ENCODE results near the gene PDPN.

PDPN gene

DNA sequence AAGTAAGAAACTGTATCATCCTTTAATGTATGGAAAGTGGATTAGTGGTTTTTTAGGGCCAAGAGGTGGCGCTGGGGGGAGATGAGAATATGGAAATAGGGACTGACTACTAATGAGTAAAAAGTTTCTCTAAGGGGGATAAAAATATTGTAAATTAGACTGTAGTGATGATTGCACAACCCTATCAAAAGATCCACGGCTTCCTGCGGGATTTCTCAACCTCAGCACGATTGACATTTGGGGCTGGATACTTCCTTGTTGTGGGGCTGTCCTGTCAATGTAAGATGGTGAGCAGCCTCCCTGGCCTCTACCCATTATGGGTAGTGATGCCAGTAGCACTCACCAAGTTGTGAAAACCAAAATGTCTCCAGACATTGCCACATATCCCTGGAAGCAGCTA lies 80.3 kb downstream of the PDPN start:
- no peak overlapping the region for H3K9ac ChIP-seq
- no peak overlapping the region for H3K4me3 ChIP-seq
- TF ChIP-seq Cebpa-rat (IDR thresholded peaks at IDR 0.05) = no peak
- no peaks in the 10 kb centered on the region for H3K36me3 ChIP-seq
- H3K27me3 ChIP-seq = no peaks in the 10 kb centered on the region
- H3K4me1 ChIP-seq = peaks cover 53% of the 10 kb centered on the region
- no peaks in the 10 kb centered on the region for H4K20me1 ChIP-seq
- H3K27ac ChIP-seq = no peak overlapping the region
- H3K4me2 ChIP-seq = peak overlapping the region; percentile 44
- peaks cover 17% of the 10 kb centered on the region for H3K9me3 ChIP-seq

DNA sequence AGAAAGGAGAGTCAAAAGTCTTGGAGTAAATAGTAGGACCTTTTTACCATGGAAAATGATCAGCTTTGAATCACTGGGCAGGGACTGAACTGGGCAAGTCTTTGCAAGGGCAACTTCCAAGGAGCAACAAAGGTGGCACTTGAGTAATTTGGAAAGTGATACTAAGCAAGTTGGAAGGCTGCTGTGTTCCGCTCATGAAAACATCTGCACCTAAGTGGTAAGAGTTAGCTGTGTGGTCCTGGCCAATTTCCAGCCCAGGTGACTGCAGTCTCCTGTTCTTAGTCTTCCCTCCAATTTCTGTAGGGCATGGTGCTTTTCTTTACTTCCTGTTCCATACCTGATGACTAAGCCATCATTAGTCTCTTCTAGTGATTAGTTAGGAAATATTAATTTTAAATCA lies 80.8 kb downstream of the PDPN start:
- no peaks in the 10 kb centered on the region for H3K27me3 ChIP-seq
- H3K9ac ChIP-seq = no peak overlapping the region
- peaks cover 13% of the 10 kb centered on the region for H3K9me3 ChIP-seq
- TF ChIP-seq Cebpa-rat (IDR thresholded peaks at IDR 0.05) = no peak
- H3K4me1 ChIP-seq = peaks cover 53% of the 10 kb centered on the region
- no peak overlapping the region for H3K4me3 ChIP-seq
- H3K27ac ChIP-seq = no peak overlapping the region
- no peaks in the 10 kb centered on the region for H3K36me3 ChIP-seq
- H3K4me2 ChIP-seq = peak overlapping the region; percentile 44
- H4K20me1 ChIP-seq = no peaks in the 10 kb centered on the region

DNA sequence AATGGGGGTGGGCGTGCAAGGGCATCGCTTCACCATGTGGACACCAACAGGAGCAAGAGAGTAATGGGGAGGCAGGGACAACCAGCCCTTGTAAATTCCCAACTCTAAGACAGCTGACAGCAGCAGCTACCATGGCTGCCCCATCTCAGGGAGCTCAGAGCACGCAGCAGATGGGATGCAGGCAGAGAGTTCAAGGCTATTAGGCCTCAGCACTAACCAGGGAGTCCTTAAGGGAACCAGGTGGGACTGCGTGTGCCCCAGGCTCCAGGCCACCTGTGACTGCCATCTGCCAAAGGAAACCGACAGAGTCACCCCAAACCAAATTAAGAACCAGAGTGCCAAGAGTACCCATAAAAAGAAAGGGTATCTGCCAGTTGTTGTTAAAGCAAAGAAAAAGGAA lies 82.7 kb downstream of the PDPN start:
- Histone ChIP-seq H3K27ac (peak overlapping the region; percentile 48), H3K36me3 (no peaks in the 10 kb centered on the region), H3K4me3 (no peak overlapping the region), H3K4me2 (peak overlapping the region; percentile 56), H3K4me1 (peaks cover 53% of the 10 kb centered on the region), H4K20me1 (no peaks in the 10 kb centered on the region), H3K9me3 (no peaks in the 10 kb centered on the region), H3K27me3 (no peaks in the 10 kb centered on the region), H3K9ac (peak overlapping the region; percentile 21; the same call in 1 of the 2 replicates)
- TF ChIP-seq Cebpa-rat (IDR thresholded peaks at IDR 0.05) = no peak
